ENCODE data around the gene IL2RA.

DNA sequence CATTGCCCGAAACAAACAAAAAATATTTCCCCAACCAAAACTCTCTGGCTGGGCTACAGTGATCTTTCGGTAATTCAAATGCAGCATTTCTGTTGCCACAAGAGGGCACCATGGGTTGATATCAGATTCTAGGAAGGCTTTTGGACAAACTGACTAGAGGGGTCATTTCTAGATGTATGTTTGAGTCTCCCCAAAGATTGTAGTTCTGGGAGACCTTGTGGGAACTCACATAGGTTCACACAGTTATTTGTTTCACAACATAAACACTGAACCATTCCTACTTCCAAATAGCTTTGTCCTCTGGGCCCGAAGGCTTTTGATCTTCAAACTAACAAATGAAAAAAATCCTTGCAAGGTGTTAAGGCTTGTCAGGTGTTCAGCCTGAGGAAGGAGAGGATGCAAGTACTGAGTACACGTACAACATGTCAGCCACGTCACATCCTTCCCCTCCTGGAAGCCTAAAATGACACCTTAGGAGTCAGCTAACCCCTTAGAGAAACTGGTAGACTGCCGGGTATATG is 47.9 kb downstream of the IL2RA start:
- no peak for TF ChIP-seq POLR2A (IDR thresholded peaks at IDR 0.05)
- TF ChIP-seq, protein P1, sequence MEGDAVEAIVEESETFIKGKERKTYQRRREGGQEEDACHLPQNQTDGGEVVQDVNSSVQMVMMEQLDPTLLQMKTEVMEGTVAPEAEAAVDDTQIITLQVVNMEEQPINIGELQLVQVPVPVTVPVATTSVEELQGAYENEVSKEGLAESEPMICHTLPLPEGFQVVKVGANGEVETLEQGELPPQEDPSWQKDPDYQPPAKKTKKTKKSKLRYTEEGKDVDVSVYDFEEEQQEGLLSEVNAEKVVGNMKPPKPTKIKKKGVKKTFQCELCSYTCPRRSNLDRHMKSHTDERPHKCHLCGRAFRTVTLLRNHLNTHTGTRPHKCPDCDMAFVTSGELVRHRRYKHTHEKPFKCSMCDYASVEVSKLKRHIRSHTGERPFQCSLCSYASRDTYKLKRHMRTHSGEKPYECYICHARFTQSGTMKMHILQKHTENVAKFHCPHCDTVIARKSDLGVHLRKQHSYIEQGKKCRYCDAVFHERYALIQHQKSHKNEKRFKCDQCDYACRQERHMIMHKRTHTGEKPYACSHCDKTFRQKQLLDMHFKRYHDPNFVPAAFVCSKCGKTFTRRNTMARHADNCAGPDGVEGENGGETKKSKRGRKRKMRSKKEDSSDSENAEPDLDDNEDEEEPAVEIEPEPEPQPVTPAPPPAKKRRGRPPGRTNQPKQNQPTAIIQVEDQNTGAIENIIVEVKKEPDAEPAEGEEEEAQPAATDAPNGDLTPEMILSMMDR (IDR thresholded peaks at IDR 0.05), result peak; percentile 29 to 67 (median 65)
- TF ChIP-seq POLR2AphosphoS5 (IDR thresholded peaks at IDR 0.05), result peak in 2 of 3 donors; percentile 38 to 55

Measured in breast epithelium (tissue), 3 donors.